Motor neuron (in vitro differentiated cells): ENCODE data around the gene FUS. TPM values are rescaled to one million over a fixed set of nuclear protein-coding genes. Genes with fewer than 3 reads are reported as not detected.

Source experiments
- ATAC-seq, 8 experiments: fragments of 200-7000 bp; cut with Tn5 transposase; replicated peaks in 6 of 8; 2 replicates each; pipeline ENCODE4 v1.8.0; 2021; ENCODE audit warnings: mild to moderate bottlenecking in 8 of 8, moderate library complexity in 8 of 8
- H3K27ac ChIP-seq, 2 donors: fragments of 250-450 bp; sonication (Bioruptor Pico); 2 replicates each; pipeline ENCODE4 v1.9.0; 2021; ENCODE audit warnings: antibody characterized with exemption in 2 of 2, mild to moderate bottlenecking in 2 of 2, moderate library complexity in 1 of 2
- H3K4me1 ChIP-seq, 2 donors: fragments of 250-450 bp; sonication (Bioruptor Pico); replicated peaks in 1 of 2; 2 replicates each; pipeline ENCODE4 v1.6.1; 2021; ENCODE audit warnings: antibody characterized with exemption in 2 of 2, mild to moderate bottlenecking in 2 of 2, moderate library complexity in 1 of 2
- H3K4me3 ChIP-seq, 5 donors: fragments of 250-450 bp; sonication (Bioruptor Pico); 2 replicates each; pipeline ENCODE4 v1.9.0; 2021; ENCODE audit warnings: antibody characterized with exemption in 5 of 5, mild to moderate bottlenecking in 5 of 5, moderate library complexity in 4 of 5
- WGBS, 10 experiments: fragments of 450-650 bp; shearing (Covaris generic); methylation state at CpG; one replicate each; pipeline ENCODE4 v1.0.0; 2022; 5-methylcytosine and 5-hydroxymethylcytosine counted together
- in situ Hi-C, 9 experiments: fragments of 400-800 bp; cut with MboI; loops; one replicate each; pipeline ENCODE4 v1.15.0; 2021; ENCODE audit warnings: low sequenced_read_pairs in 9 of 9, low pct_unique_long_range_greater_than_20kb in 2 of 9; ENCODE audit not compliant: unreplicated experiment in 9 of 9
- total RNA-seq, 8 experiments: library from RNA; unstranded; fragments of 300-600 nt; gene quantifications; 2 replicates each; pipeline versions ENCODE4 v1.2.3 to v1.2.4, GENCODE V29; 2022

Gene FUS
- total RNA-seq: 100 to 1,000 TPM in 3 of 8 experiments, 10 to 100 TPM in 5; 31.7 to 375 (median 75.1) TPM

- peak; percentile 47 to 82 (median 74) for ATAC-seq
- WGBS, 10 experiments: 0 to 11% (median 0%) methylated on average over 1 to 27 of the region's 69 CpGs; no CpG with 5 or more reads in 6 of the 10 experiments
- H3K27ac ChIP-seq: peak within 1 kb of the TSS; percentile 99
- in situ Hi-C loops: no loop called here
- H3K4me1 ChIP-seq: peaks cover 16 to 22% of the 10 kb centered on the region in 2 donors
- peak within 1 kb of the TSS; percentile 86 to 97 (median 92) for H3K4me3 ChIP-seq
Measured at GRCh38 chr16:31179747-31180459, at the start of gene FUS. Gene FUS (plus strand): TSS chr16:31180139. CDS start chr16:31180215, 76 bp downstream.

- Histone ChIP-seq H3K4me1 (peaks cover 19 to 21% of the 10 kb centered on the region in 2 donors), H3K27ac (no peak overlapping the region), H3K4me3 (no peak overlapping the region)
- whole genome bisulfite sequencing, 10 experiments: 100% methylated on average over 1 to 2 of the region's 10 CpGs; no CpG with 5 or more reads in 7 of the 10 experiments
- in situ Hi-C loops: no loop called here
- no peak for ATAC-seq
Measured at GRCh38 chr16:31130336-31130891, 49.5 kb upstream of the FUS start.

DNA sequence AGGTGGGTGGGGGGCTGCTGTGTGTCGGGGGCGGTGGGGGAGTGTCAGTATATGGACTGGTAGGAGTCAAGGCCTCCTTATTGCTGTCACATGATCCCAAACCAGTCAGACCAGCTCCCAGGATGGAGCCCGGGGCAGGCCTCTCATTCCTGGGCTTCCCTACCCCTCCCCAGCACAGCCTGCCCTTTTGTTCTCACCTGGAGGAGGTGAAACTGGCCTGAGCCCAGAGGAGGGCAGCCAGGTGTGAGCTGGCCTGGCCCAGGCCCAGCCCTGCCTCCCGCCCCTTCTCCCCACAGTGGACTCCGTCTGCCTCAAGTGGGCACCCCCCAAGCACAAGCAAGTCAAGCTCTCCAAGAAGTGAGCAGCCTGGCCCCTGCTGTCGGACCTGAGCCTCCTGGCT, 49.0 kb upstream of the FUS start:
- H3K4me1 ChIP-seq: peaks cover 19 to 25% of the 10 kb centered on the region in 2 donors
- H3K4me3 ChIP-seq: no peak overlapping the region
- no peak overlapping the region for H3K27ac ChIP-seq
- no peak for ATAC-seq
- WGBS, 10 experiments: 100% methylated on average over 2 of the region's 6 CpGs; no CpG with 5 or more reads in 9 of the 10 experiments
- in situ Hi-C loops: no loop called here

DNA sequence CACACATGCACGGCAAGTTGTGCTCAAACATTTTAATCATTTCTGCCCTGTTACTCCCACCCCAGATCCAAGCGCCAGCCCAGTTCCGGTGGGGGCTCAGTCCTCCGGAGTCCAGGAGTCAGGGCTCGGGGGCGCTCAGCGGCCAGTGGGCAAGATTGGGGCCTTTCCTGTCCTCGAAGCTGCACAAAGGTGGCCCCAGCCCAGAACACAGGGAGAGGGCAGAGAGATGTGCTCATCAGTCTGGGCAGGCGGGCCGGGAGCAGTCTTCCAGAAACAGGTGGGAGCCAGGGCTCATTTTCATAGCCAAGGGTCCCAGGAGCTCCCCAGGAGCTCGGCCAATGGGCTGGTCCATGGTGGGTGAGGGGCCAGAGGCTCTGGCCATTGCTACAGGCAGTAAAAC, 48.5 kb upstream of the FUS start:
- WGBS, 10 experiments: 81 to 100% (median 94%) methylated on average over 3 to 4 of the region's 11 CpGs; no CpG with 5 or more reads in 7 of the 10 experiments
- H3K27ac ChIP-seq: no peak overlapping the region
- no peak overlapping the region for H3K4me3 ChIP-seq
- ATAC-seq: no peak
- peaks cover 19 to 25% of the 10 kb centered on the region in 2 donors for H3K4me1 ChIP-seq
- in situ Hi-C loops: no loop called here

GRCh38 chr16:31131841-31132271, 48.1 kb upstream of the FUS start:
- no peak for ATAC-seq
- H3K4me3 ChIP-seq: no peak overlapping the region
- no peak overlapping the region for H3K27ac ChIP-seq
- H3K4me1 ChIP-seq: peaks cover 19 to 25% of the 10 kb centered on the region in 2 donors
- in situ Hi-C loops: no loop called here
- 58 to 100% (median 100%) methylated on average over 1 to 2 of the region's 5 CpGs; no CpG with 5 or more reads in 6 of the 10 experiments for WGBS, 10 experiments

GRCh38 chr16:31132303-31132979, 47.5 kb upstream of the FUS start:
- Histone ChIP-seq H3K27ac (no peak overlapping the region), H3K4me1 (peaks cover 19 to 25% of the 10 kb centered on the region in 2 donors), H3K4me3 (no peak overlapping the region)
- ATAC-seq: no peak
- WGBS, 10 experiments: 88% methylated on average over 5 of the region's 20 CpGs; no CpG with 5 or more reads in 9 of the 10 experiments
- in situ Hi-C loops: no loop called here

- WGBS, 10 experiments: 76 to 100% (median 93%) methylated on average over 1 to 5 of the region's 6 CpGs; no CpG with 5 or more reads in 5 of the 10 experiments
- in situ Hi-C loops: no loop called here
- no peak for ATAC-seq
- peaks cover 19 to 25% of the 10 kb centered on the region in 2 donors for H3K4me1 ChIP-seq
- no peak overlapping the region for H3K27ac ChIP-seq
- no peak overlapping the region for H3K4me3 ChIP-seq
Measured at GRCh38 chr16:31133046-31133501, 46.9 kb upstream of the FUS start.

DNA sequence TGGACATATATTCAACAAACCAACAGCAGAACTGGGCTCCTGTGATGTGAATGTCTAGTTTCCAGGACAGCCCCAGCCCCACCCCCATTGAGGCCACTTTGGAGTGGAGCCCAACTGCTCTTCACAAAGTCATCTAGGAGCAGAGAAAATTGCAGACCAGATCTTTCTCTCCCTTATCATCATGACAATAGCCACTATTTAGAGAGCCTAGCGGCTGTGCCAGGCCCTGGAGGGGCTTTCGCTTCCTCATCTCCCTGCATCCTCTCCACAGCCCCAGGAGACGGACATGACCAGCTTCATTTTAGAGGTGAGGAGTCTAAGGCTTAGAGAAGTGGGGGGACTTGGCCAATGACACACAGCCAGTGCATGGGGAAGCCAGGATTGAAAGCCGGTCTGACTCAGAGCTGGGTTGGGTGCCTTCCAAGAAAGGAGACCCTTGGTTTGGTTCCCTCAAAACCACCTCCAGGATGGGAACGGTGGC, 45.8 kb upstream of the FUS start:
- H3K4me1 ChIP-seq: peaks cover 19 to 25% of the 10 kb centered on the region in 2 donors

DNA sequence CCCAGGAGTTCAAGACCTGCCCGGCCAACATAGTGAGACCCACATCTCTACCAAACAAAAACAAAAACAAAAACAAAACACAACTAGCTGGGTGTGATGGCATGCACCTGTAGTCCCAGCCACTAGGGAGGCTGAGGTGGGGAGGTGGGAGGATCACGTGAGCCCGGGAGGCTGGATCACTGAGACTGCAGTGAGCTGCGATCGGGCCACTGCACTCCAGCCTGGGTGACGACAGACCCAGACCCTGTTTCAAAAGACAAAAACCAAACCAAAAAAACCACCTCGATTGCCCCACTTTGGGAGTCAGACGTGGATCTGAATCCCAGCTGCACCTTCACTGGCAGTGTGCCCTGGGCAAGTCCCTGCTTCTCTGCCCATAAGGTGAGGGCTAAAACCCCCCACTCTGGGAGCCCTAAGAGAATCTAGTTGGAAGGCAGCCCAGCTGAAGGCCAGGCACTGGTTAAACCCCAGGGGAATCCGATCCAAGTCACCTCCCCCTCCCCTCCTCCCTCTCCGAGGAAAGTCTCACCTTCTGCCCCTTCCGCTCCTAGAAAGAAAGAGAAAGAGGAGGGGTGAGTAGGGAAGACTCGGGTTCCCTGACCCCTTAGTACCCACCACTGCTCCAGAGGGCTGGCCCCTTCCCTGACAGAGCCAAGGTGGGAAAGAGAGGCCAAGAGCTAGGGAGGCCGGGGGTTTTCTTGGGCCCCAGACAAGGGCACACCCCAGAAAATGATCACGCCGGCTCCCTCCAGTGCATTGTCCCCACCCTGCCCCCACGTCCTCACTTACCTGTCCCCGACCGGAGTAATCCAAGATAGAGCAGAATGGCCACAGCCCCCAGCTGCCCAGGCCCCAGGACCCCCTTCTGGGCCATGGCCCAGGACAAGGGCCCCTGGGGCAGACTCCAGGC, 45.1 kb upstream of the FUS start:
- peak in 6 of 8 experiments; percentile 2 to 33 (median 20) for ATAC-seq
- H3K4me3 ChIP-seq: no peak overlapping the region

More for the DNA sequence above, 45.8 kb upstream of the FUS start:
- 19 to 60% (median 47%) methylated on average over 1 to 3 of the region's 5 CpGs; no CpG with 5 or more reads in 3 of the 10 experiments for WGBS, 10 experiments
- Histone ChIP-seq H3K27ac (peak overlapping the region in 1 of 2 donors; percentile 34), H3K4me3 (no peak overlapping the region)
- ATAC-seq: peak in 6 of 8 experiments; percentile 23 to 70 (median 64)
- in situ Hi-C loops: no loop called here

GRCh38 chr16:31135535-31136286, 44.2 kb upstream of the FUS start, which contains the start of gene PRSS8:
Gene PRSS8 (minus strand): TSS chr16:31135727. CDS start chr16:31135498, 229 bp downstream.
- ATAC-seq: peak; percentile 15 to 53 (median 38)
- WGBS, 10 experiments: 47 to 100% (median 70%) methylated on average over 1 to 4 of the region's 22 CpGs; no CpG with 5 or more reads in 6 of the 10 experiments
- in situ Hi-C loops: no loop called here
- Histone ChIP-seq H3K27ac (no peak within 1 kb of the TSS), H3K4me1 (peaks cover 19 to 25% of the 10 kb centered on the region in 2 donors), H3K4me3 (no peak within 1 kb of the TSS)

More for the DNA sequence above, 45.1 kb upstream of the FUS start:
- Histone ChIP-seq H3K4me1 (peaks cover 19 to 25% of the 10 kb centered on the region in 2 donors), H3K27ac (no peak overlapping the region)
- WGBS, 10 experiments: 0 to 52% (median 10%) methylated on average over 1 to 10 of the region's 18 CpGs; no CpG with 5 or more reads in 6 of the 10 experiments
- in situ Hi-C loops: no loop called here

DNA sequence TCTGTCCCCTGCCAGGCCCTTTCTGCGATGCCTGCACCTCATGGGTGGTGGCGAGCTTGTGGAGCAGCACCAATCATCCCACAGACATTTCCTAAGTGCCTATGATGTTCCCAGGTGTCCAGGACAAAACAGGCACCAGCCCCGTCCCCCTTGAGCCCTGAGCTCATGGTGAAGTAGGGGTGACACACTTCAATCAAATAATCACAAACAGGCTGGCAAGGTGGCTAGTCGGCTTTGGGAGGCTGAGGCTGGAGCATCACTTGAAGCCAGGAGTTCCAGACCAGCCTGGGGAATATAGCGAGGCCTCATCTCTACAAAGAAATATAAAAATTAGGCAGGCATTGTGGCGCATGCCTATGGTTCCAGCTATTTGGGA, 43.7 kb upstream of the FUS start:
- H3K4me3 ChIP-seq: no peak overlapping the region
- WGBS, 10 experiments: 50 to 100% (median 85%) methylated on average over 1 to 4 of the region's 6 CpGs; no CpG with 5 or more reads in 1 of the 10 experiments
- peaks cover 20 to 26% of the 10 kb centered on the region in 2 donors for H3K4me1 ChIP-seq
- H3K27ac ChIP-seq: no peak overlapping the region
- in situ Hi-C loops: no loop called here
- no peak for ATAC-seq
